Measurements from ENCODE around the gene SDC4.
A peak's percentile ranks its signal among the peaks of the same experiment; 100 is the strongest.

SDC4 gene

GRCh38 chr20:45387274-45387673 is 39.0 kb upstream of the SDC4 start:
- no peak for DNase-seq (ENCODE audit: extremely low spot score)
- POLR2A ChIA-PET: no interaction called here
- CTCF ChIA-PET: interaction anchor here (0.9 to 3.4 kb wide), 5 partner anchors 9 to 50 kb away, joined by 3 to 30 read pairs (median 6); partner anchors contain the start of gene SYS1

GRCh38 chr20:45378191-45378590 is 30.0 kb upstream of the SDC4 start, which contains the start of gene TP53TG5:
TP53TG5 (minus strand) TSS chr20:45378325; CDS start chr20:45378236, 89 bp downstream.
- ChIA-PET CTCF (interaction anchor here (1.4 to 22.0 kb wide), 4 partner anchors 10 to 392 kb away, joined by 3 to 488 read pairs (median 6); no protein-coding TSS in a partner anchor), POLR2A (no interaction called here)
- DNase-seq (ENCODE audit: extremely low spot score): no peak
- TF ChIP-seq CTCF (IDR thresholded peaks at IDR 0.05; ENCODE audit: control extremely low read depth, extremely low read depth, low read depth, missing control alignments): no peak

More at GRCh38 chr20:45387274-45387673, 39.0 kb upstream of the SDC4 start:
- no peak for TF ChIP-seq CTCF (IDR thresholded peaks at IDR 0.05; ENCODE audit: control extremely low read depth, extremely low read depth, low read depth, missing control alignments)

DNA sequence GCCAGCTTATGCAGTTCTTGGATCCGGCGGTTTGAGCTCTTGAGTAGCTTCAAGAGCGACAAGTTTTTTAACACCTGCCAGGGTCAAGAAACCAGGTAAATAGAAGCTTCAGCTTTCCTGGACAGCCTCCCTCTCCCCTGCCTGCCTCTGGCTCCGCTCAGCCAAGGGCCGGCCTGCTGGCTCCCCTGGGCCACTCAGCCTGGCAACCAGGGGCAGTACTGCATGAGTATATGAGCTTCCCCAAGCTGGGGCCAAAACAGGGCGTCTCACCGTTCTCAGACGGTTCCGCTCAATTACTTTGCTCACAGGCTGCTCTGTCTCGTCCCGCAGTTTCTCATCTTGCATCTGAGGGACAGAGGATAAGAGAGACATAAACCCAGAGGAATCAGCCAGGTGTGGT is 29.0 kb upstream of the SDC4 start:
- no peak for TF ChIP-seq CTCF (IDR thresholded peaks at IDR 0.05; ENCODE audit: control extremely low read depth, extremely low read depth, low read depth, missing control alignments)
- POLR2A ChIA-PET: interaction anchor here (1.1 kb wide), 1 partner anchor 9 kb away, joined by 4 read pairs; no protein-coding TSS in a partner anchor
- DNase-seq (ENCODE audit: extremely low spot score): no peak
- CTCF ChIA-PET: interaction anchor here (0.9 to 22.0 kb wide), 7 partner anchors 16 to 393 kb away, joined by 3 to 488 read pairs (median 6); partner anchors contain the start of gene SYS1

DNA sequence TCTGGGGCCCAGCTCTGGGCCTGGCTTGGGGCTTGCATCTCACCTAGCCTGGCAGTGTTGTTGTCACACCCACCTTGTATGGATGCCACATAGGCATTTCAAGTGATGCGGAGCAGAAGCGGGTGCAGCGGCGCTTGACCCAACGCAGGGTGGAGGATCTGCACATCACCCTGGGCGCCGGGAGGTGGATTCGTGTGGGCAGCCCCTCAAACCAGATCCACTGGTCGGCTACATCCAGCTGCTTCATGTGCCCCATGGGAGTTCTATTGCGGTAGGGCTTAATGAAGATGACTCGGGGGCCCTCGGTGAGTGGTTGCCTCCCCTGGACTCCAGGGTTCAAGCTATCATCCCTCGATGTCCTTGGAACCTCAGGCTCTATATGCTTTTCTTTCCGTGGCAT is 26.7 kb upstream of the SDC4 start:
- TF ChIP-seq CTCF (IDR thresholded peaks at IDR 0.05; ENCODE audit: control extremely low read depth, extremely low read depth, low read depth, missing control alignments): no peak
- no peak for DNase-seq (ENCODE audit: extremely low spot score)
- POLR2A ChIA-PET: no interaction called here
- CTCF ChIA-PET: interaction anchor here (1.3 to 22.0 kb wide), 13 partner anchors 8 to 396 kb away, joined by 3 to 488 read pairs (median 22); partner anchors contain the start of genes PIGT and SYS1

- ChIA-PET POLR2A (interaction anchor here (0.5 to 0.6 kb wide), 2 partner anchors 10 to 38 kb away, joined by 4 to 5 read pairs; no protein-coding TSS in a partner anchor), CTCF (interaction anchor here (0.9 to 22.0 kb wide), 44 partner anchors 9 to 439 kb away, joined by 3 to 488 read pairs (median 5); partner anchors contain the start of genes PIGT and SYS1)
- TF ChIP-seq CTCF (IDR thresholded peaks at IDR 0.05; ENCODE audit: control extremely low read depth, extremely low read depth, low read depth, missing control alignments): no peak
- no peak for DNase-seq (ENCODE audit: extremely low spot score)
These were observed 25.9 kb upstream of the SDC4 start for GRCh38 chr20:45374101-45374467.

DNA sequence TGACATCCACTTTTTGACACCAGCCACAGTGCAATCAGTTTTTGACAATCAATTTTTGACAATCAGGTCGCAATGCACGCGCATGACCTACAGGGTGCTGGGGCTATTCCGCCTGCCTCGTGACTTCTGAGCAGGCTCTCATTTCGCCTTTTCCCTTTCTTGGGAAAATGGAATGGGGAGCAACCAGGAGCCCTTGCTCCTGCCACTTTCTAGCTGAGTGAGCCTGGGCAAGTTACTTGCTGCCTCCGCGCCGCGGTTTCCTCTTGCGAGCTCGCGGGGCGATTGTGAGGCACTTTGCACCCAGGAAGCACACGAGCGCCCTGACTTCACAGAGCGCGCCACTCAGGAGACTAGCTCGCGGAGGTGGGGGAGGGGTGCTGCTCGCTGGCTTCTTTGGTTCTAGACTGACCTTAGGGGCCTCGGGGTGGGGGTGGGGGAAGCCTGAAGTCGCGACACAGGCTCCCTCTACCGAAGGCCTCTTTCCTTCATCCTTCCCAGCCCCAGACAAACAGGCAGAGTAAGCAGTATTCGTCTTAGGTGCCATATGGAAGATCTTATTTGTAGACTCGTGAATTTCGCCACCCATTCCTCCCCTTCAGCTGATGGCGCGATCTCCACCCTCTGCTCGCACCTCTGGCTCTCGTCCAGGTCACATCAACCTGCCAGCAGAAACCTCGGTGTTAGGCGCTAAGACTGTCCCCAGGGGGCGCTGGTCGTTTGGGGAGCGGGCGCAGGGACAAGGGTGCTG is 25.3 kb upstream of the SDC4 start:
- DNase-seq (ENCODE audit: extremely low spot score): peak; percentile 84
- ChIA-PET CTCF (interaction anchor here (0.9 to 22.0 kb wide), 44 partner anchors 8 to 440 kb away, joined by 3 to 488 read pairs (median 5); partner anchors contain the start of genes PIGT and SYS1), POLR2A (interaction anchor here (0.5 to 0.6 kb wide), 2 partner anchors 10 to 39 kb away, joined by 4 to 5 read pairs; no protein-coding TSS in a partner anchor)
- peak; percentile 93 for TF ChIP-seq CTCF (IDR thresholded peaks at IDR 0.05; ENCODE audit: control extremely low read depth, extremely low read depth, low read depth, missing control alignments)

Data from GM10248 (cell line).